NCI-H524 (cell line): ENCODE results near the gene RASL10A.

Experiments used
- DNase-seq, 2 experiments: peaks; one replicate each; lab custom pipeline; 2025; lab: John Stamatoyannopoulos, UW

The RASL10A gene

GRCh38 chr22:29269230-29269604 lies 46.3 kb downstream of the RASL10A start:
- no peak for DNase-seq

- peak in 1 of 2 experiments; percentile 56 for DNase-seq
Measured at GRCh38 chr22:29268511-29269229, 46.8 kb downstream of the RASL10A start.

DNA sequence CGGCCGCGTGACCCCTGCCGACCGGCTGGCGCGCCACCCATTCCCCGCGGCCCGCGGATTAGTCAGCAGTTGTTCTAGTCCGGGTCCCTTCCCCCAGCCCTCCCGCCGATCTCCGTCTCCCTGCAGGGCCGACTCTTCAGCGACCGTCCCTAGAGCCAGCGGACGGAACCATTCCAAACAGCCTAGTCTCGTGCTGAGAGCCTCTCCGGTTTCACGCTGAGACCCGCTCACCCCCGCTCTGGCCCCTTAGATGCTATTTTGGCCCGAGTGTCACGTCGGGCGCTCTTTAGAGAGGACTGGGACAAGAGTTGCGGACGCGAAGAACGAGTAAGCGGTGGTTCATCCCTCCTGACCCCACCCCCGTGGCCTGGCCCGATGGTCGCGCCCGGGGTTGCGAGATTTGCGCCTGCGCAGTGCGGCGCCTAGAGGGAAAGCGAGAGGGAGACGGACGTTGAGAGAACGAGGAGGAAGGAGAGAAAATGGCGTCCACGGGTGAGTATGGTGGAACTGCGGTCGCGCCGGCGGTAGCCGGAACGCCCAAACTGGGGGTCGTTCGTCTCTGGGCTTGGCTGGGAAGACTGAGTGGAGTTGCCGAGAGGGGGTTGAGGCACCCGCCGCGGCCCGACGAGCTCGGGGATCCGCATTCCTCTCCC lies 47.5 kb downstream of the RASL10A start, which contains the start of the genes EWSR1 and RHBDD3:
EWSR1 (plus strand) TSS at position 411 of the 653 bp plus-strand sequence; CDS start at position 480, 69 bp downstream.
RHBDD3 (minus strand) TSS at position 124 of the 653 bp plus-strand sequence. CDS start 2,355 bp downstream, outside the sequence.
- peak; percentile 95 to 96 for DNase-seq

DNA sequence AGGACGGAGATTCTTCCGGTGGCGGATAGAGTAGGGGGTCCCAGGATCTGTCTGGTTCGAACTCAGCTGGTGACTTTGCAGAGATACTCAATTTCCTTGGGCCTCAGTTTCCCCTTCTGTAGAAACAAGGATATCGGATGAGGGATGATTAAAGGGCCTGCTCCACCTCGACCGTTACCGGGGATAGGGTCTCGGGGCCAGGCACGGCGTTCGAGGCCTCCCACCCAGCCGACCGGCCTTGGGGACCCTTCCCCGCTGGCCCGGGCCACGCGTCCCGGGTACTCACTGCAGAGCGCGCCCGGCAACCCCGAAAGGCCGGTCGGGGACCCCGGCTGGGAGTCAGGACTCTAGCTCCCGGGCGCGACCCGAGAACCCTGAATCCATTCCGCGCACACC lies 48.0 kb downstream of the RASL10A start:
- DNase-seq = no peak

- DNase-seq = peak in 1 of 2 experiments; percentile 36
Measured at GRCh38 chr22:29266564-29267461, 48.7 kb downstream of the RASL10A start.

GRCh38 chr22:29265929-29266328 lies 49.6 kb downstream of the RASL10A start:
- DNase-seq = peak in 1 of 2 experiments; percentile 62

GRCh38 chr22:29265305-29265704 lies 50.2 kb downstream of the RASL10A start:
- DNase-seq = no peak

DNA sequence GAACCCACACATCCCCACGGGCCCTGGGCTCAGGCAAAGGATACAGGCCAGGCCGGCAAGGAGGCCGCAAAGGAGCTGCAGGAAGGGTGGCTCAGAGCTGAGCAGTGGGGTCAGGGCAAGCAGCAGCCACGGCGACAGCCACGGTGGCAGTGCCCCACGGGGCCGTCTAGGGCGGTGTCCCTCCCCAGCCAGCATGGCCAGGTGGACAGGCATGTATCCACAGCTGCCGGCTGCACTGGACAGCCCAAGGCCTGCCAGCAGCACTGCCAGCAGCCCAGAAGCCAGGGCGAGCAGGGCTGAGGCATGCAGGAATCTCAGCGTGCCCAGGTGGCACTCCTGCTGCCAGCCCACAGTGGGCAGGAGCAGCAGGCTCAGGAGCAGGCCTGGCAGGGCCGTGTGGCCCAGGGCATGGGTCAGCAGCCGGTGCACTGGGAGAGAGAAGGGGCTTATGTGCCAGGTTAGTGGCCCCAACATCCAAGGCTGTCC lies 51.7 kb downstream of the RASL10A start:
- no peak for DNase-seq
